HCT116 (cell line): ENCODE results near the gene EIF2S3.

Experiments
- CTCF ChIP-seq, 3 experiments: fragments of 200-600 bp in 1 of 3; sonication (generic) in 1 of 3; IDR thresholded peaks in 2 of 3; conservative IDR thresholded peaks in 1 of 3; 2 replicates each; pipeline ENCODE4 v1.5.1; 2012 to 2017; ENCODE audit warnings: low read depth in 2 of 3, low read length in 2 of 3, antibody characterized with exemption in 1 of 3, borderline replicate concordance in 1 of 3, control low read depth in 1 of 3, mild to moderate bottlenecking in 1 of 3, mixed read lengths in 1 of 3, mixed run types in 1 of 3, moderate library complexity in 1 of 3; ENCODE audit not compliant: insufficient read depth in 1 of 3
- EZH2 ChIP-seq: fragments of 200-600 bp; sonication (generic); IDR thresholded peaks from 2 replicates; pipeline ENCODE4 v1.6.1; 2017; ENCODE audit warnings: antibody characterized with exemption, mixed run types

DNA sequence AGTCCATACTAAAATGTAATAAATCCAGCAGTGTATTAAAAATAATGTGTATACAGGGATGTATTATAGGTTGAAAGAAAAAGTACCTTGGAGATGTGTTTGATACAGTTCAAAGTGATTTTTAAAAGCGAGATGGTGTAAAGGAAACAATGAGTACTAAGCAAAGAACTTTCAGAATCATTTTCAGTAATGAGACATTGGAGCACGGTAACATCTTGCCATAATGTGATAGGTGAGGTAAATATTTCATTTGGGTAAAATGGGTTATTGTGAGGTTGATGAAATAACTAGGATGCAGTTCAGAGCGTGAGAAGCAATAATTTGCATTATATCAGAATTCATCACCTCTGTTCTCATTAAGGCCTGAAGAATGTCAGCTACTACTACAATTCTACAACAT, 25.9 kb downstream of the EIF2S3 start:
- TF ChIP-seq EZH2 (no peak), CTCF (IDR thresholded peaks at IDR 0.05 in 2 of 3, conservative IDR thresholded peaks at IDR 0.05 in 1 of 3; ENCODE audit: borderline replicate concordance in 1 of 3, insufficient read depth in 1 of 3, low read depth in 2 of 3, low read length in 2 of 3) (no peak)
